GM21723 (cell line): Measurements from ENCODE around the gene CGB8.

Experiments used
- ATAC-seq: cut with Tn5 transposase; IDR thresholded peaks from one replicate; pipeline ENCODE4 v1.9.1; 2021; ENCODE audit warnings: mild to moderate bottlenecking, moderate library complexity; ENCODE audit not compliant: unreplicated experiment

Gene CGB8

GRCh38 chr19:49011194-49011593 lies 37.7 kb downstream of the CGB8 start:
- ATAC-seq = no peak

- no peak for ATAC-seq
Measured at GRCh38 chr19:49010453-49010852, 38.5 kb downstream of the CGB8 start.

GRCh38 chr19:49009828-49010227 lies 39.1 kb downstream of the CGB8 start:
- no peak for ATAC-seq

- no peak for ATAC-seq
Measured at GRCh38 chr19:49006905-49007304, 42.0 kb downstream of the CGB8 start.

- no peak for ATAC-seq
Measured at GRCh38 chr19:49004964-49005614, 43.8 kb downstream of the CGB8 start.

GRCh38 chr19:49004133-49004532 lies 44.8 kb downstream of the CGB8 start:
- no peak for ATAC-seq

GRCh38 chr19:48999481-49000325 lies 49.2 kb downstream of the CGB8 start:
- no peak for ATAC-seq

- ATAC-seq = no peak
Measured at GRCh38 chr19:48997972-48998371, 50.9 kb downstream of the CGB8 start.
